ENCODE data around the gene DPP9.
"Not testable (repeated sequence)": the region's sequence is repeated elsewhere in the genome, so short reads cannot be mapped to it uniquely, and the experiment has no call there.

DPP9 gene

DNA sequence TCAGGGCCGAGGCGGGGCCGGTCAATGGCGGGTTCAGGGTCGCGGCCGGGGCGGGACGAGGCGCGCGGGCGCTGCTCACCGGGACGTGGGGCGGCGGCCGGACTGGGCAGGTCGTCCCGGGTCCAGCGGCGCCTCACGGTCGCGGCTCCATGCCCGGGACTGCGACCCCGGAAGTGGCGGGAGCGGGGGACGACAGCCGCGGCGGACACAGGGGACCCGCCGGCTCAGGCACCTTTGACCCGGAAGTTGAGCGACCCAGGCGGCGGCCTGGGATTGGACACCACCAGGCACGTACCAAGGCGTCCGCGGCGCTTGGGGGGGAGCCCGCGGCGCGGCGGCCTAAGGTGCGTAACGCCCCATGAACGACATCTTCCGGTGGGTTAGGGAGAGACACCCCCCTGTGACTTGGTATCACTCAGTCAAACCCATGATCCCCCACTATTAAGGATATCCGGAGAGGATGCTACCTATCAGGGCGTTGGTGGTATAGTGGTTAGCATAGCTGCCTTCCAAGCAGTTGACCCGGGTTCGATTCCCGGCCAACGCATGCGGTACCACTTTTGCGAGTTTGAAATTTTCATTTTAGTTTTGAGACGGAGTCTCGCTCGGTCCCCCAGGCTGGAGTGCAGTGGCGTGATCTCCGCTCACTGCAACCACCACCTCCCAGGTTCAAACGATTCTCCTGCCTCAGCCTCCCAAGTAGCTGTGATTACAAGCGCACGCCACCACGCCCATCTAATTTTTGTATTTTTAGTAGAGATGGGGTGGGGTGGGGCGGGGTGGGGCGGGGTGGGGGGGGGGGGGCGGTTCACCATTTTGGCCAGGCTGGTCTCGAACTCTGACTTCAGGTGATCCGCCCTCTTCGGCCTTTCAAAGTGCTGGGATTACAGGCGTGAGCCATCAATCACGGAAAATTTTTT, at the start of gene DPP9:
TSS of gene DPP9 (minus strand) at position 248 of the 920 bp plus-strand sequence. CDS start 3,936 bp downstream, outside the sequence.
- peak; percentile 98 for DNase-seq (ENCODE audit: low spot score)

DNA sequence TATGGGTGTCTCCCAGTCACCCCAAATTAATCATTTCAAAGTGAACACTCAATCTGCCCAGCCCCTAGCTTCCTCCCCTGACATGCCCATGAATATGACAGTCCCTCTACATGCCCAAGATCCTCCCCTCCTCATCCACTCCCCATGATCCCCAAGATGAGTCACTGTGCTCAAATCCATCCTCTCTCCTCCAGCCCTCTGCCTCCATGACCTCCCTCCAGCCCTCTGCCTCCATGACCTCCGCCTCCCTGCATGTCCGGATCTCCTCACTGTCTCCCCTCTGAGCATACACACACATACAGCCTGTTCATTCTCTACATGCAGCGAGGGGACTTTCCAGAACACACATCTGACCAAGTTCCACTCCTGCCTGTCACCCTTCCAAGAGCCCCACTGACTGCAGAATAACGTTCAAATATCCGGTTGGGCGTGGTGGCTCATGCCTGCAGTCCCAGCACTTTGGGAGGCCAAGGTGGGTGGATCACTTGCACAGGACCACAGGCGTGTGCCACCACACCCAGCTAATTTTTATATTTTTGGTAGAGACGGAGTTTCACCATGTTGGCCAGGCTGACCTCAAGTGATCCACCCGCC, 49.5 kb upstream of the DPP9 start:
- DNase-seq (ENCODE audit: low spot score): no peak

DNA sequence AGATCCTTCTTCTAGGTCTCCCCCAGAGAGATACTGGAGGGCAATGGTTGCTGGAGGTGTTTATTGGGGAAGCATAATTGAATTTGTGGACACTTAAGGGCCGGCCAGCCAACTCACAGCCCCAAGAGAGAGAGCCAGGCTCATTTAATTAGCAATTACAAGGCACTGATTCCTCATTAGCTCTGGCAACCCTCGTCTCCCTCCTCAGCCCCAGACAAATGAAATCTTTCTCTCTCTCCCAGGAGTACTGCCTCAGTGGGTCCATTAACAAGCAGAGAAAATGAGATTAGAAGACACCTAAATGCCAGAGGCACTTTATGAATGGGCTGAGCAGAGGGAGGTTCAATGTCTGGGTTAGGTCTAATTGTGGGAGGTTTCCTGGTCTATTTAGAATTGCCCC, 48.9 kb upstream of the DPP9 start:
- DNase-seq (ENCODE audit: low spot score): no peak

DNA sequence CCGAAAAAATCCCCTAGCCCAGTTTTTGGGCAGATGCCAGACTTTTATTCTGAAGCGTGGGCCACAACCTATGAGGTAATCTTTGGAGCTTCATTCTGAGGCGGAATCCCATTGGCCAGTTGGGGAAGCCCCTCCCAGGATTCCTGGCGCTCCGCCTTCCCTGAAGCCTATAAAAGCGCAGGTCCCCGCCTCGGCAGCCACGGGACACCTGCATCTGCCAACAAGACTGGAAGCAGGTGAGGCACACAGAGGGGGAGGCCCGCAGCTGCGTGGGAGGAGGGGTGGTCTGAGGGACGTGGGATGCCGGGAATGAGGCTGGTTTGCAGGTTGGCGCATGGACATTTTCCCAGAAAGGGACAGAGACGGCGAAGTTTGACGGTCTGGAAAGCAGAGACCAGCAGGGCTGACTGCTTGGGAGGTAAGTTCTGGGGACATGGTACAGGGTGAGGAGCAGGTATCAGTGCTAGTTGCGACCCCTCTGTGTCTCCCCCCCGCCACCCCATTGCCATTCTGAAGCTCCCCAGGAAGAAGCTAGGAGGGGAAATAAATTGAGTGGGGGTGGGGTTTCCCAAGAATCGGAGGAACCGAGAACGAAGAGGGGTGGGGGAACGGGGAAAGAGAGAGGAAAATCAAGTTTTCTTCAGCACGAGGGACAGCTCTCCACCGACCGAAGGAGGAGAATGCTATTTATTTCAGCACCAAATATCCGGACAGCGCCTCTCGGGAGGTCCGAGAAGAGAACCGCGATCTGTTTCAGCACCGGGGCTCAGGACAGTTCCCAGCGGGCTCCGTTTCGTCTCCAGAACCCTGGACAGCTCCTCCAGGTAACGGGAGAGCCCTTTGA, 45.5 kb upstream of the DPP9 start:
- peak; percentile 88 for DNase-seq (ENCODE audit: low spot score)

DNA sequence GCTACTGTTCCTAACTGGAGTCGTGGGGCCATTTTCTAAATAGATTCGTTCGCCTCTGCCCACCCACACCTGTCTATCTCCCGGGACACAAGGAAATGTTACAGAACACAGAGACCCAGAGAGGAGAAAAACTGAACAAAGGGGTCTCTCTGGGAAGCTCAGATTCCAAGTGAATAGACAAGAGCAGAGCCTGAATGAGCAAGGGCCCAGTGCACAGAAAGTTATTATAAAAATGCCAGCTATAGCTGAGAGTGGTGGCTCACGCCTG, 40.7 kb upstream of the DPP9 start:
- no peak for DNase-seq (ENCODE audit: low spot score)

DNA sequence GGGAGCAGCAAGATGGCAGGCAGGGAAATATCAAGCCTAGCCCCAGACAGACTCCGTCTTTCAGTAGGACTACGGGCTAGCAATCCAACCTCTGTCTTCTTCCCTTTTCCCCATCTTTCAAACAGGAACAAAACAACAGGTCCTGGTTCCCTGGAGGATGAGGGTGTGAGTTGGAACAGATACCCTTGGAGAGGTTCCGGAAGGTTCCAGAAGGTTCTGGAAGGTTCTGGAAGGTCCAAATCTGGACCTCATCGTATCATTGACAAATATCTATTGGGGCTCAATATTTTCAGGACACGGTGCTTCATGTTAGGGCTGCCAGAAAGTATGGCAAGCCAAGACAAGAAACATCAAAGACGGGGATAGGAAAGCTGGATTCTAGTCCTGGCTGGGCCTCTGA, 39.4 kb upstream of the DPP9 start:
- DNase-seq (ENCODE audit: low spot score): no peak

DNA sequence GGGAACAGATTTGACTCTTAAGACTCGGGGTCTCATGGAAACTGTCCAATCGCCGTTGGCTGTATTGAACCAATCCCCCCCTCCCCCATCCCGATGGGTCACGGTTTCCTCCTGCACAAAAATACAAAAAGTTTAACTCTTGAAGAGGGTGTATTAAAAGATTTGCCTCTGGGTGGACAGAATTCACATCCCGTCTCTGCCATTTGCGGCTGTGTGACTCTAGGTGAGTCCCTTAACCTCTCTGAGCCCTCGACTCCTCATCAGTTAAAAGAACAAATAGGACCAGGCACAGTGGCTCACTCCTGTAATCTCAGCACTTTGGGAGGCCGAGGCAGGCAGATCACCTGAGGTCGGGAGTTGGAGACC, 36.6 kb upstream of the DPP9 start:
- DNase-seq (ENCODE audit: low spot score): no peak

DNA sequence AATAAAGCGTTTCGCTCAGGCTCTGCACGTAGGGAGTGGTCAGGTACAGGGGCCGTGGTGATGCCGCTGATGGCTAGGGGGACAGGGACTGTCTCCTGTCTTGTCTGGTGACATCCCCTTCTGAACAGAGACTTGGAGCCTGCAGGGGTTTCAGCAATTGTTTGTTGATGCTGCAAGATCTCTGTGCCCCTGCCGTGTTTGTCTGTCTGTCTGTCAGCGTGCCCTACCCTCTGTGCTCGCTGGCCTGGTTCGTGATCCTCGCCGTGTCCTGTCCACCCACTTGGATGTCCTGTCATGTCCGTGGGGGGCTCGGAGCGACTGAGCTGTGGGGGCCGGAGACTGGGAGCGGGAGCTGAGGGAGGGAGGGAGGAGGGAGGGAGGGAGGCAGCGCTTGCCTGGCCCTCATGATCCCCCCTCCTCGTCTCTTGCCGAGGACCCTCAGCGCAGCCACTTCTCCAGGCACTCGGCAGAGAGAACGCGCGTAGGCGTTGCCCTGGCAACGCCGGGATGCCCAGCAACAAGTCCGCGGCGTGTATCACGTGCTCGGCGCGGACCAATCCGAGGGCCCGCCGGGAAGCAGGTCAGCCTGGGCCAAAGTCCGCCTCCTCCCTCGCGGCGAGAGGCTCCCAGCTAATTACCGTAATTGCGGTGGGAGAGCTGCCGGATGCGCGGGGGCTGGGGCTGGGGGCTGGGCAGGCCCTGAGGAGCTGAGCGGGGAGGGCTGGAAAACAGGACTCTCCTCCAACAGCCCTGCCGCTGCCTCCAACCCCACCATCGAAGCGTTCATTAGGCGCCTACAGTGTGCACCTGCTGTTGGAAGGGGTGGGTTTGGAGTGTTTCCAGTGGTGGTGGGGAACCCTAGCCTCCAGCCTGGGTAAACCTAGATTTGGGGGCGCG, 36.0 kb upstream of the DPP9 start:
- DNase-seq (ENCODE audit: low spot score): peak; percentile 88

DNA sequence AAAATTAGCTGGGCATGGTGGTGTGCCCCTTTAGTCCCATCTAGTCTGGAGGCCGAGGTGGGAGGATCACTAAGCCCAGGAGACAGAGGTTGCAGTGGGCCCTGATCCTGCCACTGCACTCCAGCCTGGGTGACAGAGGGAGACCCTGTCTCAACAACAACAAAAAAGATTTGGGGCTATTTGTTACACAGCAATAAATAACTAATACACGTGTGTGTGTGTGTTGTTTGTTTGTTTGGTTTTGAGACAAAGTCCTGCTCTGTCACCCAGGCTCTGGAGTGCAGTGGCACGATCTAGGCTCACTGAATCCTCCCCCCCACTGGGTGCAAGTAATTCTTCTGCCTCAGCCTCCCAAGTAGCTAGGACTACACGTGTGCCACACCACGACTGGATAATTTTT, 35.0 kb upstream of the DPP9 start:
- DNase-seq (ENCODE audit: low spot score): no peak

DNA sequence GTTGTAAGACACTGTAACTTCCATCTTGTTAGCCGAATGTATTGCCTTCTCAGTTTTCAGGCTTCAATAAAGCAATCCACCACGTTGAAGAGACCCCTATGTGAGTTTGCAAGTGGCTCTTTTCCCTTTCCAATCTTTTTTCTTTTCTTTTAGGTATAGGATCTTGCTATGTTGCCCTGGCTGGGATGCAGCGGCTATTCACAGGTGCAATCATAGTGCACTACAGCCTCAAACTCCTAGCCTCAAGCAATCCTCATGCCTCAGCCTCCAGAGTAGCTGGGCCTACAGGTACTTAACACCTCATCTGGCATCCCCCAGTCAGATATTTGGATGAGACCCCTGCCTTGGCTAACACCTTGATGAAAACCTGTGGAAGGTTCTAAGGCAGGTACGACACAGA, 34.4 kb upstream of the DPP9 start:
- DNase-seq (ENCODE audit: low spot score): no peak

DNA sequence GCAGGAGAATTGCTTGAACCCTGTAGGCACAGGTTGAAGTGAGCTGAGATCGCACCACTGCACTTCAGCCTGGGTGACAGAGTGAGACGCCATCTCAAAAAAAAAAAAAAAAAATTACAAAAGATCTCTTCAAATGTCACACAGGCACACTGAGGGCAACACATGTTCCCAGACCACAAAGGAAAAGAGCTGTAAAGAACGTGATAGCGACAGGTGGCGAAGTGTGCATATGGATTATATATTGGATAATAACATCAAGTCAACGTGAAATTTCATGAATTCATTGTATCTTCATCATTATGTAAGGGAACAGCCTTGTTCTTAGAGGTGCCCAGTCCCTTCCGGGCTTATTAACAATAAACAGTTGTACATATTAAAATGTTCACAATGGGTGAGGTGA, 31.8 kb upstream of the DPP9 start:
- no peak for DNase-seq (ENCODE audit: low spot score)

DNA sequence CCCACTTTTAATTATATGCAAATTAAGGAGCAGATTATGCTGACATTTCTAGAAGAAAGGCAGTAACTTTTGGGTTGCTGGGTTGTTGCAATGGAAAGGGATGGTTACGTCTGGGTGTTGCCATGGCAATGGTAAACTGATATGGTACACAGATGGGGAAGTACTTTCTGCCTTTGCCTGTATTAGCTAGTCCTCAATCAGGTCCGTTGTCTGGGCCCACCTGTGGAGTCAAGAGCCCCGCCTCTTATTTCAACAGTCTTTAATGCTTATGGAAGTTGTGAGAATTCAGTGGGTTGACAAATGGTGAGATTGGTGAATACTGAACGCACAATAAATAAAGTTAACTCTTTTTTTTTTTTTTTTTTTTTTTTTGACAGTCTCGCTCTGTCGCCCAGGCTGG, 30.6 kb upstream of the DPP9 start:
- no peak for DNase-seq (ENCODE audit: low spot score)

DNA sequence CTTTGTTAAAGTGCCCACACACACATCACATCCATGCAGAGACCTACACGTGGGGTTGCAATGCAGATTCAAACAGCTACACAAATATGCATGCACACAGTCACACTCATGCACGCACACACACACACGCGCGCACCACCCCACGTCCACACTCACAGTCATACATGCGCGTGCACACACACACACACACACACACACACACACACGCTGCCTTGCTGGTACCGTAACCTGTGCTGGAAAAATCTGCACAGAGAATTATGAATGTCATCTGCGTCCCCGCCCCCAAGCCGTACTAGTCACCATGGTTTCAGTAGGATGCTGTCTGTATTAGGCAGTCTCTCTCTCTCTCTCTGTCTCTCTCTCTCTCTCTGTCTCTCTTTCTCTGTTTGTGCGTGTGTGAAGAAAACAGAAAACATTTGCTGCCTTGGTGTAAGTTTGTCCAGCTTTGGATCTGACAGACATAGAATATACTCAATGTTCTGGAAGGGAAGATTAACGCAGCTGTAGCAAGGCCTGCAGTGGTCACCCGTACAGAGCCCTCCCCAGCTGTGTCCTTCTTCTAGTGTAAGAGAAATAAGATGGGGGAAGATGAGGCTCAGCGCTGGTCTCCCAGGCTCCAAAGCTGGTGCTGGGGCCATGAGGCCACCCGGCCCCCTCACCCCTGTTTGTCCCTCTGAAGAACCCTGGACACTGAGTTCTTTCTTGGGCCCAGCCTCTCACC, 26.4 kb upstream of the DPP9 start:
- no peak for DNase-seq (ENCODE audit: low spot score)

DNA sequence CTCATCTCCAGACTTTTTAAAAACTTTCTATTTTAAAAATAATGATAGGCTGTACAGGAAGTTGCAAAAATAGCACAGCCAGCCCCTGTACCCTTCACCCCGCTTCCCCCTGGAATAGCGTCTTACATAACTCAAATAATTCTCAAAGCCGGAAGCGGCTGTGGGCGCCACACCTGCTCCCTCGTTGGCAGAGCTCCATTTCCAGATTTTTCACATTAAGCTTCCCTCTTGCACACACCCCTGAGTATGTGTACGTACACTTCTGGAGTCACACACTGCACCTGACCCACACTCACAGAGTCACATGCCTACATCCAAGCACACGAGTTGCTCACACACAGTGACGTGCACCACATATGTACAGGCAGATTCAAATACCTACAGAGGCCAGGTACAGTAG, 24.9 kb upstream of the DPP9 start:
- DNase-seq (ENCODE audit: low spot score): no peak

DNA sequence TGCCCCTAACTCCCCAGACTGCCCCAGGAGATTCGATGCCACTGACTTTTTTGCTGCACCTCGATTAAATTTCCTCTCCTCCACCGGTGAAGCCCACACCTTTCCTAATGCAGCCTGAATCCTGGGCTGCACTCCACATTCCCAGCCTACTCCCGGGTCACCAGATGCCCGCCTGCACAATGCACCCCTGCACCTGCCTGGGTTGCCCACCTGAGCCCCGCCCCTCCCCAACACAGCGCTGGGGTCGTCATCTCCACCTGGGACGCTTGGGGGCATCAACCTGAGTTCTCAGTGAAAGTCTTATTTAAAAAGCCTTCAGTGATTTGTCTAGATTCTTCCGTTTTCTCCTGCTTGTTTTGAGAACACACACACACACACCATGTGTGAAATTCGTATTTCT, 24.5 kb upstream of the DPP9 start:
- no peak for DNase-seq (ENCODE audit: low spot score)

DNA sequence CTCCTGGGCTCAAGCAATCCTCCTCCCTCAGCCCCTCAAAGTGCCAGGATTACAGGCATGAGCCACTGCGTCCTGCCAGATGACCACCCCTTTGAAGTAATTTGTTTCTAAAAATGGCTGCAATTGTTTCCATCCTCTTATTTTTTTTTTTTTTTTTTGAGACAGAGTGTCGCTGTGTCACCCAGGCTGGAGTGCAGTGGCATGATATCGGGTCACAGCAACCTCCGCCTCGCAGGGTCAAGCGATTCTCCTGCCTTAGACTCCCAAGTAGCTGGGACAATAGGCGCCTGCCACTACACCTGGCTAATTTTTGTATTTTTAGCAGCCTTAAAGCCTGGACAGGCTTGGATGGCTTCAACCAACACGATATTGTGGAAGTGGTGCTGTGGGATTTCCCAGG, 22.3 kb upstream of the DPP9 start:
- DNase-seq (ENCODE audit: low spot score): no peak

DNA sequence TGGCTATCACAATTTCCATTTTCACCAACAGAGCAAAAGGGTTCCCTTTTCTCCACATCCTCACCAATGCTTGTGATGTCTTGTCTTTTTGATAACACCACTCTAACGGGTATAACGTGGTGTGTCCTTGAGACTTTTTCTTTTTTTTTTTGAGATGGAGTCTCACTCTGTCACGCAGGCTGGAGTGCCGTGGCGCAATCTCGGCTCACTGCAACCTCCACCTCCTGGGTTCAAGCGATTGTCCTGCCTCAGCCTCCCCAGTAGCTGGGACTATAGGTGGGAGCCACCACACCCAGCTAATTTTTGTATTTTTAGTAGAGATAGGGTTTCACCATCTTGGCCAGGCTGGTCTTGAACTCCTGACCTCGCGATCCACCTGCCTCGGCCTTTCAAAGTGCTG, 21.5 kb upstream of the DPP9 start:
- DNase-seq (ENCODE audit: low spot score): not testable (repeated sequence)

DNA sequence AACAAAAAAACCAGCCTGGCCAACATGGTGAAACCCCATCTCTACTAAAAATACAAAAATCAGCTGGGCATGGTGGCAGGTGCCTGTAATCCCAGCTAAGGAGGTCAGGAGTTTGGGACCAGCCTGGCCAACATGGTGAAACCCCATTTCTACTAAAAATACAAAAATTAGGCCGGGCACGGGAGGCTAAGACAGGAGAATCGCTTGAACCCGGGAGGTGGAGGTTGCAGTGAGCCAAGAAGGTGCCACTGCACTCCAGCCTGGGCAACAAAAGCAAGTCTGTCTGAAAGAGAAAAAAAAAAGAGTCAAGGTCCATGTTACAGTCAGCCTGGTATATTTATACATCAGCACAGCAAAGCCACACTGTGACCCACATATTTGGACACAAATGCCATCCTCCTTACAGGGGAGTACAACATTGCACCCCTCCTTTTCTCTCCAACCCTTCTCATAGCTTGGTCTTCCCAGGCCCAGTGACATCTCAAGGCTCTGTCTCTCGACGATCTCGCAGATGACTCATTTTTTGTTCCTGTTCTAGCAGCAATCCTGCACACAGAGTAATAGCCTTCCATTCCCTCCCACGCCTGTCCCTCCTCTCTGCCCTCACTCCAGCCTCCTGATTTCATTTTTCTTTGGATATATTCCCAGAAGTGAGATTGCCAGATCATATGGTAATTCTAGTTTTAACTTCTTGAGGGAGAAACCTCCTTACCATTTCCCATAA, 21.0 kb upstream of the DPP9 start:
- DNase-seq (ENCODE audit: low spot score): no peak

DNA sequence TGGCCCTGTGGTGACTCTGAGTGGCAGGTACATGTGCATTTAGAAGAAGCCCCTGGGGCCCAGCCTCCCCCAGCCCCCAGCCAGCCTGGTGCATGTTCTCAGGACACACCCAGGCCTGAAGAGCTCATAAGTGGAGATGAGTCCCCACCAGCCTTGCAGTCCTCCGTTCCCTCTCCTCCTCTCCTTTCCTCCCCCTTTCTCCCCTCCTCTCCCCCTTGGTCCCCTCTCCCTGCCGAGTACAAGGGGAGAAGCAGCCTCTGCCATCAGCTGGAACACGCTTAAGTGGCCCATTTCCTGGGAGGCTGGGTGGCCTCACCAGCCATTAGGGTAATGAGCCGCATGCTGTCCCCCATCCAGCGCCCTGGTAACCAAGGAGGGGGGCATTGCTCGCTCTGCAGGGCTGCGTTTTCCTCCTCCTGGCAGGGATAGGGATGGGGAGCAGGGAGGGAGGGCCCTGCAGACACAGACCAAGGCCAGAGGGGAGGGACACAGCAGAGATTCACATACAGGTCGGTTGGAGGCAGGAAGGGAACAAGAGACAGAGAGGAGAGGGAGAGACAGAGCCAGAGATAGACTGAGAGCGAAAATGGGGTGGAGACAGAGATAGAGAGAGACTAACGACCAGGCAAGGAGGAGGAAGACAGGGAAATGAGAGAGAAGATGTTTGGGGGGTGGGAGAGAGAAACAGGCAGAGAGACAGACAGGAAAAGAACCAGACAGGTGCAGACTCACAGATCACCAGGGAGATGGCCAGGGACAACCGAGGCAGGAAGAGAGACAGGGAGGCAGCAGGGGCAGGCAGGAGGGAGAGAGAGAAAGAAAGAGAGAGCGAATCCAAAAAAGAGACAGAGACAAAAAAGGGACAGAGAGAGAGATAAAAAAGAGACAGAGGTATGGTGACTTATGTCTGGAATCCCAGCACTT, 19.3 kb upstream of the DPP9 start:
- no peak for DNase-seq (ENCODE audit: low spot score)

DNA sequence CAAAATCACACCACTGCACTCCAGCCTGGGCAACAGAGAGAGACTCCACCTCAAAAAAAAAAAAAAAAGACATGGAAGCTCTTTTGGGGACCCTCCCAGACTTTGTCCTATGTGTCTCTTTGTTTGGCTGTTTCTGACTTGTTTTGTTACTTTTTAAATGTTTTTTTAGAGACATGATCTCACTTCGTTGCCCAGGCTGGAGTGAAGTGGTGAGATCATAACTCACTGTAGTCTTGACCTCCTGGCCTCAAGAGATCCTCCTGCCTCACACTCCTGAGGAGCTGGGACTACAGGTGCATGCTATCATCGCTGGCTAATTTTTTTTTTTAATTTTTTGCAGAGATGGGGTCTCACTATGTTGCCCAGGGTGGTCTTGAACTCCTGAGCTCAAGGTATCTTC, 16.4 kb upstream of the DPP9 start:
- no peak for DNase-seq (ENCODE audit: low spot score)

Data from LoVo (cell line).